GM18868 (cell line): Measurements from ENCODE around the gene NME1.

Experiments used
- ATAC-seq: cut with Tn5 transposase; IDR thresholded peaks from one replicate; pipeline ENCODE4 v1.9.1; 2021; ENCODE audit warnings: mild to moderate bottlenecking, moderate library complexity; ENCODE audit not compliant: unreplicated experiment

Gene NME1

GRCh38 chr17:51188271-51188833, 35.0 kb downstream of the NME1 start:
- ATAC-seq: no peak

GRCh38 chr17:51189162-51189561, 35.8 kb downstream of the NME1 start:
- ATAC-seq: no peak

- ATAC-seq: no peak
Observed at GRCh38 chr17:51189628-51190027, 36.3 kb downstream of the NME1 start.

GRCh38 chr17:51191895-51192294, 38.5 kb downstream of the NME1 start:
- ATAC-seq: no peak

GRCh38 chr17:51197754-51198153, 44.4 kb downstream of the NME1 start:
- no peak for ATAC-seq

GRCh38 chr17:51200295-51200694, 46.9 kb downstream of the NME1 start:
- no peak for ATAC-seq

- ATAC-seq: no peak
Observed at GRCh38 chr17:51200846-51201245, 47.5 kb downstream of the NME1 start.

GRCh38 chr17:51203838-51204237, 50.5 kb downstream of the NME1 start:
- no peak for ATAC-seq
